SJCRH30 (cell line): ENCODE data around the gene DIP2B. TPM values are rescaled to one million over a fixed set of nuclear protein-coding genes. Genes with fewer than 3 reads are reported as not detected.

Source experiments
- DNase-seq, 2 experiments: peaks; one replicate each; pipeline ENCODE4 v3.0.0-alpha.2; 2015 to 2020
- H3K27ac ChIP-seq: fragments of 250-450 bp; sonication (Bioruptor Pico); 2 replicates; pipeline ENCODE4 v1.5.1; 2020; ENCODE audit warnings: mild to moderate bottlenecking, moderate library complexity
- H3K27me3 ChIP-seq: fragments of 250-450 bp; sonication (Bioruptor Pico); 2 replicates; pipeline ENCODE4 v1.5.1; 2020; ENCODE audit warnings: mild to moderate bottlenecking, moderate library complexity
- H3K36me3 ChIP-seq: fragments of 250-450 bp; sonication (Bioruptor Pico); 2 replicates; pipeline ENCODE4 v1.5.1; 2020; ENCODE audit warnings: mild to moderate bottlenecking, moderate library complexity
- H3K4me1 ChIP-seq: fragments of 250-450 bp; sonication (Bioruptor Pico); 2 replicates; pipeline ENCODE4 v1.5.1; 2020; ENCODE audit warnings: mild to moderate bottlenecking, moderate library complexity
- H3K4me3 ChIP-seq: fragments of 250-450 bp; sonication (Bioruptor Pico); 2 replicates; pipeline ENCODE4 v1.5.1; 2020; ENCODE audit warnings: mild to moderate bottlenecking, moderate library complexity
- H3K9me3 ChIP-seq: fragments of 250-450 bp; sonication (Bioruptor Pico); replicated peaks from 2 replicates; pipeline ENCODE4 v1.5.1; 2020; ENCODE audit warnings: mild to moderate bottlenecking, moderate library complexity
- total RNA-seq: library from RNA; depleted of rRNA; stranded (reverse); fragments of >200 nt; shearing (Covaris generic); gene quantifications from 2 replicates; pipeline ENCODE4 v1.2.3, GENCODE V29; 2014

DIP2B gene
- total RNA-seq, 1 experiment from 2014 or later: 37.1 TPM

DNA sequence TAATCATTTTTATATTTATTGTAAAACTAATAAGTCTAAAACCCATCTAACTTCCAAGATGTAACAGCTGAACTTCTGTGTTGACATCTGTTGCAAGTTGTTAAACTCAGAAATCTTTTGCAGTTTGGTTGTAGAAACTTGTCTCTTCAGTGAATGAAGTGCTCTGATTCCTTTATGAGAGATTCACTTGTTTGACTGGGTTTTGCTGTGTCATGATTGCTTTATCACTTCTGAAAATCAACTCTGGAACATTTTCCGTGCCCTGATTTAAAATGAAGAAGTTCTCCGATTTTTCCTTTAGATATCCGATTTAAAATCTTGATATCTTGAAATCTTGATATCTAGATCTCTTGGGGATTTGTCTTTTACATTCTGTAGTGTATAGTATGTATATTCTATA lies 65.1 kb downstream of the DIP2B start:
- no peak overlapping the region for H3K27ac ChIP-seq
- H3K4me3 ChIP-seq: no peak overlapping the region

DNA sequence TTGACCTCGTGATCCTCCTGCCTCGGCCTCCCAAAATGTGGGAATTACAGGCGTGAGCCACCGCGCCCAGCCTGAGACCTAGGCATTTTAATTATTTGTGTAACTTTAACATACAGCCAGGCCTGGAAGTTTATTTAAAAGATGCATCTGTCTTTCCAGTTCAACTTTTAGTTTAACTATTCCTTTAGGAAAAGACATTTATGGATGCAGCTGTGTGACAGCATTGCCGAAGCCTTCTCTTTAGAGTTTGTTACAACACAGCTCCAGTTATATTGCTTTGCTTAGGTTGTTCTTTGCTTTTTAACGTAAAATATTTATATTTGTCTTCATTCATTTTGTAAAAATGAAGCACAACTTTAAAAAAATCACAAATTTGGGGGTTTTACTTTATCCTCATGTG lies 67.0 kb downstream of the DIP2B start:
- no peak for DNase-seq
- no peaks in the 10 kb centered on the region for H3K36me3 ChIP-seq
- no peak overlapping the region for H3K27ac ChIP-seq
- no peaks in the 10 kb centered on the region for H3K9me3 ChIP-seq
- H3K4me3 ChIP-seq: no peak overlapping the region
- 0 out of 2 replicates have a peak, but pooled peaks cover 3% of the 10 kb centered on the region for H3K4me1 ChIP-seq
- no peaks in the 10 kb centered on the region for H3K27me3 ChIP-seq

More for the DNA sequence above, 65.1 kb downstream of the DIP2B start:
- no peaks in the 10 kb centered on the region for H3K36me3 ChIP-seq
- no peaks in the 10 kb centered on the region for H3K9me3 ChIP-seq
- DNase-seq: no peak
- no peaks in the 10 kb centered on the region for H3K27me3 ChIP-seq
- 0 out of 2 replicates have a peak, but pooled peaks cover 3% of the 10 kb centered on the region for H3K4me1 ChIP-seq

DNA sequence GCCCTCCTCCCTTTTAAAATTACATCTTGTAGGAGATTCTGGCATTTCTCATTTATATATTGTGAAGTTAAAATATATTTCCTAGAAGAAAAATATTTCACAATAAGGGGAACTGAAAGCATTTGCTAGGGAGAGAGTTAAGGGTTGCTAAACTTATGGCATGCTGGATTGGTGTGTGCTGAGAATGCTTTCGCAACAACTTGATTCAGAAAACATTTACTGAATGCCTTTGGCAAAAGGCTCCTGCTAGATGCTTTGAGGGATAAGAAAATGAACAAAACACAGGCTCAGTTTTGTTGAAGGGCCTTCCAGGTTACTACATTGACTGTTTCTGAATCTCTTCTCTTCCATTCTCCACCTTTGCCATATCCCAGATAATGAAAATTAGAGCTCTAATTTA lies 67.5 kb downstream of the DIP2B start:
- Histone ChIP-seq H3K4me3 (no peak overlapping the region), H3K27ac (no peak overlapping the region), H3K36me3 (no peaks in the 10 kb centered on the region), H3K27me3 (no peaks in the 10 kb centered on the region), H3K9me3 (no peaks in the 10 kb centered on the region), H3K4me1 (0 out of 2 replicates have a peak, but pooled peaks cover 3% of the 10 kb centered on the region)
- DNase-seq: no peak

DNA sequence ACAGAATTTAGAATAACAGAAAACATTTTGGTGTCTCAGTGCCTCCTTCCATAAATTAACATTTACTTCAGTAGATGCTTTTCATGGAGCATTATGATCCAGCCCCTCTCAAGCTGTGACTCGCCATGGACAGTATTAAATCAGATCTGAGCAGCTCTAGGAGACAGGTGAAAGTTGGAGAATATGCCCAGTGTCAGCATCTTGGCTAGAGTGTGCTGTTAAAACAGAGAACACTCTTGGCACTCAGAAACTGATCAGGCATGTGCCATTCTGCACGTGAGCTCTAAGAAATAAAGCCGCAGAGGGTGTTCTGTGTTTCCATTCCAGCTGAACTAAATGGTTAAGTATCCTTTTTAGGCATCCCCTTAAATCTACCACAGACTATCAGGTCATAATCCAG lies 68.0 kb downstream of the DIP2B start:
- Histone ChIP-seq H3K27me3 (no peaks in the 10 kb centered on the region), H3K4me3 (no peak overlapping the region), H3K36me3 (no peaks in the 10 kb centered on the region), H3K9me3 (no peaks in the 10 kb centered on the region), H3K27ac (no peak overlapping the region), H3K4me1 (0 out of 2 replicates have a peak, but pooled peaks cover 3% of the 10 kb centered on the region)
- no peak for DNase-seq

DNA sequence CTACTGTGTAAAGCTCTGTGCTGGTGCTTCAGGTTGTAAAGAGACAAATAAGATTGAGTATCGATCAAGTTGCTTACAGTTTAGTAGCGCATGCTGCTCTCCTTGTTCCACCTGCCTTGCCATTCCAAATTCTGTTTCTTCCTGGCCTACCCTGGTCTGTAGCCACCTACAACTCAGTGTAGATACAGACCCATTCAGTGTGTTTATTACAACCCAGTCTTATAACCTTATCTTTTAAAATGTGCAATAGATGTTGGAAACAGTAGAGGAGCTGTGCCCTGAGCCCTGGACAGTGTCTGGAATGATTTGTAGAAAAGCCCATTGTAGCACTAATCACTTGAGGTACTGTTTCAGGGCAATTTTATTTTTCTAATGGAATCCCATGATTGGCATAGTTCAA lies 68.5 kb downstream of the DIP2B start:
- H3K4me1 ChIP-seq: 0 out of 2 replicates have a peak, but pooled peaks cover 3% of the 10 kb centered on the region
- H3K4me3 ChIP-seq: no peak overlapping the region
- no peaks in the 10 kb centered on the region for H3K36me3 ChIP-seq
- no peaks in the 10 kb centered on the region for H3K9me3 ChIP-seq
- H3K27me3 ChIP-seq: no peaks in the 10 kb centered on the region
- no peak overlapping the region for H3K27ac ChIP-seq
- DNase-seq: no peak

DNA sequence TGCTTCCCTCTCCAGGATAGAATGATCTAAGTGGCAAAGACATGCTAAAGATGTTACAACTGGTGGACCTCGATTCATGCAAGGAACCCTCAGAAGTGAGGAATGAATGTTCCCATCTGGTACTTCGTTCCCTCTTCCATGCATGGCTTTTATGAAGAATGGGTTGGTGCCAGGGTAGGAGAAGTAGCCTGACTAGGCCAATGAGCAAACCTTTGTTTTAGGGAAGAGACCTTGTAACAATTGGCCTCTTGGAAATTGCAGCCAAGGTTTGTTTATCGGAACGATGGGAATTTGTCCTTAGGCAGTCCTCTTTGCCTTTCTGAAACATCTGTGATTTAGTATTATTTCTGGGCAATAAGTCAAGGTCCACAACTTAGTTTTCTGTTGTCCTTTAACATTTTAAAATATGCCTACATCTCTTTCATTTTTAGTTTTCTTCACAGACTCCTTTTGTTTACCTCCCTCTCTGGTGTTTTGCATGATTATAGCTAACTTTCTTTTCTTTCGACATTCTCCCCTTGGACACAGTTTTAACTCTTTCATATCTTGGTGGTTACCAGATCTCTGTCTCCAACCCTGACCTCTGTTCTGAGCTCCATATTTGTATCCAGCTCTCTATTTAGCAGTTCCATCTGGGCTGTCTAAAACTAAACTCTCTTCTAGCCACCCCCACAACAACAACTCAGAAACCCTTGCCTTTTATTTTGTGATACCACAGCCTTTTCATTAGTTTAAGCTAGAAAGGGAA lies 70.0 kb downstream of the DIP2B start:
- Histone ChIP-seq H3K9me3 (no peaks in the 10 kb centered on the region), H3K27ac (no peak overlapping the region), H3K36me3 (no peaks in the 10 kb centered on the region), H3K4me3 (no peak overlapping the region), H3K4me1 (no peaks in the 10 kb centered on the region), H3K27me3 (no peaks in the 10 kb centered on the region)
- DNase-seq: no peak

DNA sequence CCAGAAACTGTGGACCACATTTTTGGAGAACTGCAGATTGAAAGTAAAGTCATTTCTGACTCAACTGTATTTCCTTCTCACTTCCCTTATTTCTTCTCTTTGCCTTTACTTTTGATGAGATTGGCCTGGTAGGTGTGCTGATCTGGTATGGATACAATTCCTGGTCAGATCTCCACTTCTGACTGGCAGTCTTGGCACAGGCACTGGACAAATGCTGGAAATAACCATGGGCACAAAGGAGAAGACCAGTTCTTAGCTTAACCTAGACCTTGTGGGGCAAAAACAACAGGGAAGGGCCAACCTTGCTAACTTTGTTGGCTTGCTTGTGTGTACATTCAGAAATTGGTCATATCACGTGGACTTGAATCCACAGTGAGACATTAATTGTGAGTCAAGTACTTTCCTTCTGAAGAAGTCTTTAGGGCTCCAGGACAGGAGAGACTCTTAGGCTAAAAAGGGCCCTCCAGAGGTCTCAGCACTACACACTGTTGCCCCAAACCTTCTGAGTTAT lies 75.0 kb downstream of the DIP2B start:
- no peaks in the 10 kb centered on the region for H3K36me3 ChIP-seq
- no peak overlapping the region for H3K4me3 ChIP-seq
- H3K27me3 ChIP-seq: no peaks in the 10 kb centered on the region
- H3K4me1 ChIP-seq: no peaks in the 10 kb centered on the region
- DNase-seq: no peak
- H3K27ac ChIP-seq: no peak overlapping the region
- H3K9me3 ChIP-seq: no peaks in the 10 kb centered on the region

DNA sequence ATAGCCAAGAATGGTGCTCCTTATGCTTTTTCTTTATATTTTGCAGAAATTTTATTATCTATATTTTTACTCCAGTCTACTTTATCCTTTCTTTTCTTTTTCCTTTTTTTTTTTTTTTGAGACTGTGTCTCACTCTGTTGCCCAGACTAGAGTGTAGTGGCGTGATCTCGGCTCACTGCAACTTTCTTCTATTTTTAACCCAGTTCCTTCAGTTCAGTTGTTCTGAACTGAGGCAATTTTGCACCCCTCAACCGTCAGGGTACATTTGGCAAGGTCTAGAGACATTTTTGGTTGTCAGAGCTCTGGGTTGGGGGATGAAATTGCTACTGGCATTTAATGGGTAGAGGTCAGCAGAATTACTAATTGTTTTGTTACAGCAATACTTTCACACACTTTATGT lies 75.7 kb downstream of the DIP2B start:
- no peak overlapping the region for H3K4me3 ChIP-seq
- DNase-seq: no peak
- no peak overlapping the region for H3K27ac ChIP-seq
- no peaks in the 10 kb centered on the region for H3K9me3 ChIP-seq
- no peaks in the 10 kb centered on the region for H3K27me3 ChIP-seq
- H3K36me3 ChIP-seq: no peaks in the 10 kb centered on the region
- H3K4me1 ChIP-seq: no peaks in the 10 kb centered on the region

DNA sequence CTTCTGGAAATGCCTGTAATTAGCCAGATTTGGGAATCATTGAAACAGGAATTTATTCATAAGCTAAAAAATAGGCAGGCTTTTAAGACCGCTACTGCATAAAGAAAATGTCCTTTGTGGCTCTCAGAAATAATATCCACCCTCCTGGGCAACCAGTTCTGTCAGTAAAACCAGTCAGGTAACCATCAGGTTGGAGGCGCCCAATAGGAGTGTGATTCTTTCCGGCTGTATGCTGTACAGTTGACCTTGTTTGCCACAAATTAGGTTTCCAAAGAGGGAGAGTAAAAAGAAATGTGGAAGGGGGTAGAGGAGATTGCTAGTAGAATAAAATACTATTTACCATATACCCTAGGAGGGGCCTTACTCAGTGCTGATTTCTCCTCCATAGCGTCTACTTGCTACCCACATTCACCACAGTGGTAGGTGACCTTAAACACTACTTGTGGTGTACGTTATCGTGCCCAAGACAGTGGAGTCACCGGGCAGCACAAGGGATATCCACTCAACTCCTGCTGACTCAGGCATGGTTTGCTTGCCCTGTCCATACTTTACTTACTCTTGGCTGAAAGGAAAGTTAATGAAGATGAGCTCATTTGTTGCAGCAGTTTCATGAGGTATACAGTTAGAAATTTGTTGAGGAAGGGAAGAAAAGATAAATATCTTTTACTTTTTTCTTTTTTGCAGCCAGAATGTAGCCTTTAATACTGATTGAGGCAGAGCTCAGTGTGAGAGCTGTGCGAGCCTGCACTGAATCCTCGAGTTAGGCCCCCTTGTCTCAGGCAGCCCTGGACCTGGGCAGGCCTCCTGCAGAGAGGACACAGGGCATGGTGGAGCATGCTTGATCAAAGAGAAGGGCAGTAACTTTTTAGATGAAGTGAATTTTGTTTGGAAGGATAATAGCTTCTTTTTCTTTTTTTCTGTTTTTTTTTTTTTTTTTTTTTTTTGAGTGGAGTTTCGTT lies 76.7 kb downstream of the DIP2B start:
- no peak for DNase-seq

DNA sequence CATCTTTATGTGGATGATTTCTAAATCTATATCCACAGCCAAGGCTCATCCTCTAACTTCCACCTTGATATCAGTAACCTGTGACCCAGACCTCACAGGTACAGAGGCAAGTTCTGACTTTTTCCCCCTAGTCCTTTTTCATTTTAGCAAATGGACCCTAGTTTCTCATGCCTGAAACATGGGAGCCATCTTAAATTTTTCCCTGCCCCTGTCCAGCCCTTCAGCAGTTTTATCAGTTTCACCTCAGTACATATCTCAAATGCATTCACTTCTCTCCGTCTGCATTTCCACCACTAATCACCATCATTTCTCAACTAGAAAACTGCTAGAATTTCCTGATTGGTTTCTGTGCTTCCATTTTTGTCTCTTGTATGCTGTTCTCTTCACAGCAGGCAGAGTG lies 79.3 kb downstream of the DIP2B start:
- no peaks in the 10 kb centered on the region for H3K27me3 ChIP-seq
- H3K4me1 ChIP-seq: 0 out of 2 replicates have a peak, but pooled peaks cover 3% of the 10 kb centered on the region
- no peak for DNase-seq
- H3K9me3 ChIP-seq: no peaks in the 10 kb centered on the region
- H3K36me3 ChIP-seq: 0 out of 2 replicates have a peak, but pooled peaks cover 3% of the 10 kb centered on the region
- H3K27ac ChIP-seq: no peak overlapping the region
- no peak overlapping the region for H3K4me3 ChIP-seq

More for the DNA sequence above, 76.7 kb downstream of the DIP2B start:
- H3K9me3 ChIP-seq: no peaks in the 10 kb centered on the region
- no peak overlapping the region for H3K4me3 ChIP-seq
- 0 out of 2 replicates have a peak, but pooled peaks cover 3% of the 10 kb centered on the region for H3K36me3 ChIP-seq
- H3K27me3 ChIP-seq: no peaks in the 10 kb centered on the region
- no peaks in the 10 kb centered on the region for H3K4me1 ChIP-seq
- no peak overlapping the region for H3K27ac ChIP-seq

DNA sequence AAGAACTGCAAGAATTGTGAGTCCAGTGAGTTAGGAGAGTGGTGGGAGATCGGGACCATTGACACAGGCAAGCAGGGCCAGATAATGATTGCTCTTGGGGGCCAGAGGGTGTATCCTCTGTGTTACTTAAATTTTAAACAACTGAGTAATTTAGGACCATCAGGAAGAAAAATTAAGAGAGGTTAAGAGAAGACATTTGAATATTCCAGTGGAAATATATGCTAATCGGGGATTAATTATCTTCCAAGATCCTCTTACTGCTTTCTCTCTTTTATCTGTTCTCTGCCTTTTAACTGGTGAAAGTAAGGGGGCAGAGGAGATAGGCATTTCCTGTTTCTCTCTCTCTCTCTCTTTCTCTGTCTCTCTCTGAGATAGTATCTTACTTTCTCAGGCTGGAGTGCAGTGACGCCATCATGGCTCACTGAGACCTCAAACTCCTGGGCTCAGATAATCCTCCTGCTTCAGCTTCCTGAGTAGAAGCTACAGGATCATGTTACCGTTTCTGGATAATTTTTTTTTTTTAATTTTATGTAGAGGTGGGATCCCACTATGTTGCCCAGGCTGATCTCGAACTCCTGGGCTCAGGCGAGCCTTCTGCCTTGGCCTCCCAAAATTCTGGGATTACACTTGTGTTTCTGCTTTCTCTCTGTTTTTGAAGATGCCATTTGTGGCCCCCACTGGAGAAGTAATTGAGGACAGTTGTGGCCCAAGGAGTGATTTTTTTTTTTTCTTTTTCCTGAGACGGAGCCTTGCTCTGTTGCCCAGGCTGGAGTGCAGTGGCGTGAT lies 85.1 kb downstream of the DIP2B start:
- Histone ChIP-seq H3K36me3 (0 out of 2 replicates have a peak, but pooled peaks cover 3% of the 10 kb centered on the region), H3K4me1 (peaks cover 9% of the 10 kb centered on the region), H3K27ac (no peak overlapping the region), H3K4me3 (no peak overlapping the region), H3K9me3 (no peaks in the 10 kb centered on the region), H3K27me3 (no peaks in the 10 kb centered on the region)
- peak; percentile 60 to 73 for DNase-seq

DNA sequence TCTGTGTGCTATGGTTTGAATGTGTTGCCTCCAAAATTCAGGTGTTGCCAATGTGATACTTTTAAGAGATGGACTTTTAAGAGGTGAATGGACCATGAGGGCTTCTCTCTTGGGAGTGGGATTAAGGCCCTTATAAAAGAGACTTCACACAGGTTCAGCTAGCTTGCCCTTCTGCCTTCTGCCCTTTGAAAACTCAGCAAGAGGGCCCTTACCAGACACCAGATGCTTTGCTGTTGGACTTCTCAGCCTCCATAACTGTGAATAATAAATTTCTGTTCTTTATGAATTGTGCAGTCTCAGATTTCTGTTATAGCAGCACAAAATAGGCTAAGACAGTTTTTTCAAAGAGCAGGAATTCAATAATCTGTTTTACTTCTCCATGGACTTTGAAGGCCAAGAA lies 86.1 kb downstream of the DIP2B start:
- Histone ChIP-seq H3K27ac (no peak overlapping the region), H3K4me3 (no peak overlapping the region)

DNA sequence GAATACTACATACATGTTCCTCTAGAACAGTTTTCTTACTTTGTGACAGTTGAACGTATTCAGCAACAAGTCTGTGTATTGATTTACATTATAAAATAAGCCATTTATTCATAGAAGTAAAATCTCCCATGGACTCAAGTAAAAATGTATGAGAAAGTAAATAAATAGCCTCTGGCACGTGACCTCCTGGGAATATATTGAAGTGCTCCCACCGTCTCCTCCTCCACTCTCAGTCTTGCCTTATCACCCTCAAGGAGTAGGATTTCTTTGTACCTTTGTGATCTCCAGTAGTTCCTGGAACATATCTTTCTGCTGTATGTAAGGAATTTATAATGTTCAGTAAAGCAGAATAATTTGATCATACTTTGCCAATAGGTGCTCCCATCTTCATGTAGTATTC lies 90.9 kb downstream of the DIP2B start:
- H3K9me3 ChIP-seq: no peaks in the 10 kb centered on the region
- no peak overlapping the region for H3K4me3 ChIP-seq
- DNase-seq: no peak
- H3K36me3 ChIP-seq: no peaks in the 10 kb centered on the region; the same call in 1 of the 2 replicates
- no peaks in the 10 kb centered on the region for H3K4me1 ChIP-seq
- H3K27me3 ChIP-seq: no peaks in the 10 kb centered on the region
- H3K27ac ChIP-seq: no peak overlapping the region

More for the DNA sequence above, 86.1 kb downstream of the DIP2B start:
- Histone ChIP-seq H3K27me3 (no peaks in the 10 kb centered on the region), H3K36me3 (0 out of 2 replicates have a peak, but pooled peaks cover under 1% of the 10 kb centered on the region), H3K9me3 (no peaks in the 10 kb centered on the region), H3K4me1 (peaks cover 9% of the 10 kb centered on the region)
- DNase-seq: no peak
